ENCODE measurements around the gene SLC47A2.

Gene SLC47A2

DNA sequence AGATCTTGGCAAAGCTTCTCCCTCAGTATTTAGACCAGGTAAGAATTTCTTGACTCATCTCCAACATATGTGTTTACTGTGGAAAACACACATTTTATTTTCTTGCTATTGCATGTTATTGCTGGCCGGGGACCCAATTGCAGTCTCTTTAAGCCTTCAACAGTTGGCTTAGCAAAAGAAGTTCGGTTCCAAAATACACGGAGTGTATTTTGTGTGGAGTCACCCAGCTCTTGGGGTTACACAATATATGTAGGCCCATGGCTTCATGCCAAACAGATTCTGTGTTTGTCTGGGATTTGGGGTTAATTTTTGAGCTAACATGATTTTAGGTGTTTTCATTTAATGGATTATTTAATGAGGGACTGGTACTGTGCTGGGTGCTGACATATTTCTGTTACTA is 63.8 kb downstream of the SLC47A2 start:
- no peak for DNase-seq (ENCODE audit: extremely low read depth, insufficient read length)
- no peak overlapping the region for H3K4me3 ChIP-seq (replicated peaks; ENCODE audit: low read depth, low read length)
- no peaks in the 10 kb centered on the region; the same call in 1 of the 2 replicates for H3K36me3 ChIP-seq (ENCODE audit: control insufficient read depth, insufficient read depth, low read length)
- no peaks in the 10 kb centered on the region for H3K27me3 ChIP-seq (replicated peaks; ENCODE audit: control insufficient read depth, insufficient read depth, low read length)
- no peak for TF ChIP-seq CTCF (IDR thresholded peaks at IDR 0.05; ENCODE audit: insufficient read depth, low read length, poor library complexity, severe bottlenecking)

DNA sequence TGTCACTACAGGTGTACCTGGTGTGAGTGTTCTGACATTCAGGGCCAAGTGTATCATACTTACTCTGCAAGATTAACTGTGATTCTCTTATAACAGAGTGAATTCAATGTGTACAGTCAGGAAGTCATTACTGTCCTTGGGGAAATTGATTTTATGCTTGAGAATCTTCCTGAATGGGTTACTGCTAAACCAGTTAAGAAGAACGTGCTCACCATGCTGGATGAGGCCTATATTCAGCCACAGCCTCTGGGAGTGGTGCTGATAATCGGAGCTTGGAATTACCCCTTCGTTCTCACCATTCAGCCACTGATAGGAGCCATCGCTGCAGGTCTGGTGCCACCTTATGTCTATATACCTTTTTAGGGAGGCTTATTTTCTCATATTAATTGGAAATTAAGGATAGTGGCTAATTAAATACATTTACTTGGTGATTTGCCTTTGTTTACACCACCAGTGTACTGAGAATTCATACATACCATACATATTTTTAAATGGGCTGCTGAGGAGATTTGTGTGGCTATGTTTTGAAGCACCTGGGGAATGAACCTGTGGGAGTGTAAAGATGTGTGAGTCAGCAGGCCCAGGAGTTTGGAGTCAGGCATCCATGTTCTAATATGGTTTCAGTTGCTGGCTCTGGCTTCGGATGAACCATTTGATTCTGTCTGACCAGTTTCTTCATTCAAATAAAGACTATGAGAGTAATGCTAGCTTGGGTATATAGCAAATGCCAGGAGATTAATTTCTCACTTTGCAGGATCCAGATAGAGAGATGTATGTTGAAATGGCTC is 64.7 kb downstream of the SLC47A2 start:
- no peak for DNase-seq (ENCODE audit: extremely low read depth, insufficient read length)
- Histone ChIP-seq H3K36me3 (ENCODE audit: control insufficient read depth, insufficient read depth, low read length) (no peaks in the 10 kb centered on the region; the same call in 1 of the 2 replicates), H3K27me3 (replicated peaks; ENCODE audit: control insufficient read depth, insufficient read depth, low read length) (no peaks in the 10 kb centered on the region), H3K4me3 (replicated peaks; ENCODE audit: low read depth, low read length) (no peak overlapping the region)
- TF ChIP-seq CTCF (IDR thresholded peaks at IDR 0.05; ENCODE audit: insufficient read depth, low read length, poor library complexity, severe bottlenecking): no peak

DNA sequence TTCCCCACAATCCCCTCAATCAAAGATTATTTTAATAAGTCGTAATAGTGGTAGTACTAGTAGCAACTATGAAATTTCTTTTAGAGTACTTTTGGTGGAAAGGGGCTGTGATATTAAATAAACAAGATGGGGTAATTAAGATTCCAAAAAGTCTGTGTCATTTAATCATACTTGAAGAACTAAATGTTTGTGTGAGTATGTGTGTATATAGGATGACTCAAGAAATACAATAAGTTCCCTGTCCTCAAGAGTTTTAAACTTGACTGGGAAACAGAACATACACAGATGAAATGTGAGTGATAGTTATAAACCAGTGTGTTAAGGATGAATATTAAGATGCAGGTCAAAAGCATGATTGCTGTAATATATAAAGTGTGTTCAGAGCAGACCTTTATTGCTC is 65.6 kb downstream of the SLC47A2 start:
- no peak for TF ChIP-seq CTCF (IDR thresholded peaks at IDR 0.05; ENCODE audit: insufficient read depth, low read length, poor library complexity, severe bottlenecking)
- Histone ChIP-seq H3K4me3 (replicated peaks; ENCODE audit: low read depth, low read length) (no peak overlapping the region), H3K27me3 (replicated peaks; ENCODE audit: control insufficient read depth, insufficient read depth, low read length) (no peaks in the 10 kb centered on the region), H3K36me3 (ENCODE audit: control insufficient read depth, insufficient read depth, low read length) (no peaks in the 10 kb centered on the region; the same call in 1 of the 2 replicates)
- no peak for DNase-seq (ENCODE audit: extremely low read depth, insufficient read length)

- no peaks in the 10 kb centered on the region for H3K36me3 ChIP-seq (ENCODE audit: control insufficient read depth, insufficient read depth, low read length)
- H3K4me3 ChIP-seq (replicated peaks; ENCODE audit: low read depth, low read length): peak overlapping the region; percentile 80
- DNase-seq (ENCODE audit: extremely low read depth, insufficient read length): no peak
- TF ChIP-seq CTCF (IDR thresholded peaks at IDR 0.05; ENCODE audit: insufficient read depth, low read length, poor library complexity, severe bottlenecking): no peak
- H3K27me3 ChIP-seq (replicated peaks; ENCODE audit: control insufficient read depth, insufficient read depth, low read length): no peaks in the 10 kb centered on the region
These were observed 67.2 kb downstream of the SLC47A2 start for GRCh38 chr17:19649274-19649541.

- DNase-seq (ENCODE audit: extremely low read depth, insufficient read length): peak; percentile 94
- Histone ChIP-seq H3K36me3 (ENCODE audit: control insufficient read depth, insufficient read depth, low read length) (no peaks in the 10 kb centered on the region), H3K4me3 (replicated peaks; ENCODE audit: low read depth, low read length) (peak within 1 kb of the TSS; percentile 80), H3K27me3 (replicated peaks; ENCODE audit: control insufficient read depth, insufficient read depth, low read length) (no peaks in the 10 kb centered on the region)
- no peak for TF ChIP-seq CTCF (IDR thresholded peaks at IDR 0.05; ENCODE audit: insufficient read depth, low read length, poor library complexity, severe bottlenecking)
These were observed 67.7 kb downstream of the SLC47A2 start, which contains the start of gene ALDH3A2 for GRCh38 chr17:19648475-19649273. TSS of gene ALDH3A2 (plus strand) at chr17:19648751. CDS start at chr17:19648972, 221 bp downstream.

Data from GM06990 (cell line).